HG03280 (cell line): Measurements from ENCODE around the gene ILKAP.

Source experiments
- ATAC-seq: cut with Tn5 transposase; IDR thresholded peaks from one replicate; pipeline ENCODE4 v1.9.1; 2021; ENCODE audit warnings: mild to moderate bottlenecking, moderate library complexity; ENCODE audit not compliant: unreplicated experiment

The ILKAP gene

DNA sequence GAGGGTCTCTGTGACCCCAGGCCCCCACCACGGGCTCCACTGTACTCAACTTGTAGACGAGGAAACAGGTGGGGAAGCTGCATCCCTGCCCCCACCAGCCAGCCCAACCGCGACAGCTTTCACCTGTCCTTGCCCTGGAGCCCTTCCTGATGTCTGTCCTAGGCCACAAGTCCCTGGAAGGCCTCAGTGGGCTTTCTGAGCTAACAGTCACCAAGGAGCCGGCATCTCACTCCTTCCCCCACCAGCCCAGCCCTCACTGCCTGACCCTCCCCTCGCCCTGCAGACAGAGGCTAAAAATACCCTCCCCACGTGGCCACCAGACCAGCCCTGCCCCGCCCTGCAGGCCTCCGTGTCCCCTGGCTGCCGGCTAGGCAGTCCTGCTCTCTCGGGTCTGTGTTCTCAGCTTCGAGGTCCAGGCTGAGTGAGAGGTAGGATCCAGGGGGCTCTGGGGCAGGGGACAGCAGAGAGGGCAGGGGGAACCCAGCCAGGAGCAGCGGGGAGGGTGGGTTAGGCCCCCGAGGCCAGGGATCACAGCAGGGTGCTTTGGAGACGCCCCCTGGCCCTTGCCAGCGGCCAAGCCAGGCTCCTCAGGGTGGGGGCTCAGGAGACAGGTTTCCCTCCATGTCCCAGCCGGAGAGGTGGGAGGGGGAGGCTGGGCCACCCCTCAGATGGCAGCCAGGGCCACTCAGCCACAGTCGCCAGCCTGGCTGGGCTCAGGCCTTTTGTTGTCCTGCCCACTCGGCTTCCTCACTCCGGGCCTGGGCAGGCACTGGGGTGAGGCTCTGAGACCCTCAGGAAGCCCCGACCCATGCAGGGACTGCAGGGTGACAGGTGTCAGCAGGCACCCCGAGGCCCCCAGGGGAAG, 64.9 kb downstream of the ILKAP start, which contains the start of gene KLHL30:
Gene KLHL30 (plus strand): TSS at position 338 of the 865 bp plus-strand sequence. CDS start 2,087 bp downstream, outside the sequence.
- no peak for ATAC-seq

DNA sequence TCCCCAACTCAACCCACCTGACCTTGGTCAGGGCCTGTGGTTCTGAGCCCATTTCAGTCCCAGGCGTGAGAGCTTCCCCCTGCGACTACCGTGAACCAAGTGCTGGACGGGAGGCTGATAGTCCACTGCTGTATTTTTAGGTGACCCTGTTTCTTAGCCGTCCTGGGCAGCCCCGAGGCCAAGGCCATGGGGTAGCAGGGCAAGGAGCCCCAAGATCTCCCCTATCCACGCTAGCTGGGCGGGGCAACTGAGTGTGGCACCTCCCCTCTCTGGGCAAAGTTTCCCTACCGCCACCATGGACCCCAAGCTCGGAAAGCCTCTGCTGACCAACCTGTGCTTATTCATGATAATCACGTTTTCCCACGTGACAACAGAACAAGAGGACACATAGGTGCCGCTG, 65.6 kb downstream of the ILKAP start:
- no peak for ATAC-seq

DNA sequence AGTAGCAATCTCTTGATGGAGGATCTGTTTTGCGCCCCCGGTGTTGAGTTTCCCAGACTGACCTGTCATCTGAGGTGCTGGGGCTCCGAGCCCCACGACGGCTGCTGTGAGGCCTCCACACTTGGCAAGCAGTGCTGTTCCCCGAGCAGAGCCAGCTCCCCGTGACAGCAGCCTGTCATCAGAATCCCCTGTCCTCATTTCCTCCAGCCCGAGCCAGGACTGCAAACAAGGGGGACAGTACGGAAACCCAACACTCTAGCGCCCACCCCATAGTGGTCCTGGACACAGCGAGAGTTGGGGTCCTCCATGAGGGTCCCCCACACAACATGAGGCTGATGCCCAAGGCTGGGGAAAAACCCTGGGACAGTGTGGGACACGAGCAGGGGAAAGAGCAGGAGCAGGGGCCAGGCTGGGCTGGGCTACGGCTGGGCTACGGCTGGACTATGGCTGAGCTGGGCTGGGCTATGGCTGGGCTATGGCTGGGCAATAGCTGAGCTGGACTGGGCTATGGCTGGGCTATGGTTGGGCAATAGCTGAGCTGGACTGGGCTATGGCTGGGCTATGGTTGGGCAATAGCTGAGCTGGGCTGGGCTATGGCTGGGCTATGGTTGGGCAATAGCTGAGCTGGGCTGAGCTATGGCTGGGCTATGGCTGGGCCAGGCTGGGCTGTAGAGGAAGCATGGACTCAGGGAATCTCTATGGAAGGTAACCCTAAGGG, 66.5 kb downstream of the ILKAP start:
- no peak for ATAC-seq

DNA sequence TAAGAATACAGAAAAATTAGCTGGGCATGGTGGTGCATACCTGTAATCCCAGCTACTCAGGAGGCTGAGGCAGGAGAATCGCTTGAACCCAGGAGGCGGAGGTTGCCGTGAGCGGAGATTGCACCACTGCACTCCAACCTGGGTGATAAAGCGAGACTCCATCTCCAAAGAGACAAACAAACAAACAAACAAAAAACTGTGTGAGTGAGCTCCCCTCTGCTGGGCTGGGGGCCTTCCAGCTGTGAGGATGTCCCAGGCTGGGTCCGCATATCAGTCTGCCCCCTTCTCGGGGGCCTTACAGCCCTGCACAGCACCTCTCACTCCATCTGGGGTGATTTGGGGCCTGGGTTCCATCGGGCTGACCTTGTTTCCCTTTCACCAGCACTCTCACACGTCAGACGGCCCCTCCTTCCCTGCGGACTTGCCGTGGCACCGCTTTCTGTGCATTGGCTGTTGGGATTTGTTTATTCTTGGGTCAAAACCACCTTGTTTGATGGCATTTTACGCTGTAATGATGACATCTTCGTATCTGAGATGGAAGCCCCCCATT, 67.8 kb downstream of the ILKAP start:
- no peak for ATAC-seq

DNA sequence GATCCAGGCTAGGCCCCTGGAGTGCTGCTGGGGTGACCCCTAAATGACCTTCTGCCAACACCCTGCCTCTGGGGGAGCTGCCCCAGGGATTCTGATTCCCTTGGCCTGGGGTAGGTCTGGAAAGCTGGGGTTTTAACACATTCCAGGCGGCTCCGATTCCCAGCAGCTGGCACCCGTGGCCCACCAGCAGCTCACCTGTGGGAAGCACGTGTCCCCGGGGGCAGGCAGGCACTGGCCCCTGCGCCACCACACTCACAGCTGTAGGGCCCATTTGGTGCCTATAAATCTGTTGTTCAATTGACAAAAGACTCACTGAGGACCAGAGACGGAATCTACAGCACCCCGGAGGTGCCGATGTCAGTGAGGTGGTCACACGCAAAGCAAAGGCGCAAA, 69.1 kb downstream of the ILKAP start:
- no peak for ATAC-seq

DNA sequence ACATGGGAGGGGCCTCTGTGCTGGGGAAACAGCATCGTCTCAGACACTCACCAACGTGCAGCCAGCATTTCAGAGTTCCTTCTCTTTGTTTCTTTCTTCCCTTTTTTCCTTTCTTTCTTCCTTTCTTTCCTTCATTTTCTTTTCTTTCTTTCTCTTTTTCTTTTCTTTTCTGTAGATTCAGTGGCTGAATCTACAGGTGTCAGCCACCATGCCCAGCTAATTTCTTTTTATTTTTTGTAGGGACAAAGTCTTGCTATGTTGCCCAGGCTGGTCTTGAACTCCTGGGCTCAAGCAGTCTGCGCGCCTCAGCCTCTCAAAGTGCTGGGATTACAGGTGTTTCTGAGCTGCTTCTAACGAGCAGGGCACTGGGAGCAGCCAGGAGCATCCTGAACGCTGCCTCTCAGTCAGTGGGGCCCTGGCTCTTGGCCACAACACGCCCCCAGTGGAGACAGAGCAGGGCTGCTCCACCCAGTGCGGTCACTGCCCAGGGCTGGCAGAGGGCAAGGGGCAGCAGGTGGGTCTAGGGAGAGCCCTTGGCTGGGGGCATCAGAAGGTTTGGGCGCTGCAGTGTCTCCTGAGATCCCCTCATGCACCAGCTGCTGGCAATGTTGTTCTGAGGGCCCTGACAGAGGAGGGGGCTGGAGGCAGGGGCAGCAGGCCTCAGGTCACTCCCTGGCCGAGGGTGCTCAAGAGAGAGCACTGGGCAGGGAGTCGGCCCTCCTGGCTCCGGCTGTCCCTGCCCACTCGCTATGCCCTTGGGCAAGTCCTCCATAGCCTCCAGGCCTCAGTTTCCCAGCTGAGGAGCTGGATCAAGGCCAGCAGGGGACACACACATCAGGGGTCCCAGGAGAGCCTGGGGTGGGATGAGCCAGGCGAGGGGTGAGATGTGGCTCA, 69.7 kb downstream of the ILKAP start:
- ATAC-seq: no peak

DNA sequence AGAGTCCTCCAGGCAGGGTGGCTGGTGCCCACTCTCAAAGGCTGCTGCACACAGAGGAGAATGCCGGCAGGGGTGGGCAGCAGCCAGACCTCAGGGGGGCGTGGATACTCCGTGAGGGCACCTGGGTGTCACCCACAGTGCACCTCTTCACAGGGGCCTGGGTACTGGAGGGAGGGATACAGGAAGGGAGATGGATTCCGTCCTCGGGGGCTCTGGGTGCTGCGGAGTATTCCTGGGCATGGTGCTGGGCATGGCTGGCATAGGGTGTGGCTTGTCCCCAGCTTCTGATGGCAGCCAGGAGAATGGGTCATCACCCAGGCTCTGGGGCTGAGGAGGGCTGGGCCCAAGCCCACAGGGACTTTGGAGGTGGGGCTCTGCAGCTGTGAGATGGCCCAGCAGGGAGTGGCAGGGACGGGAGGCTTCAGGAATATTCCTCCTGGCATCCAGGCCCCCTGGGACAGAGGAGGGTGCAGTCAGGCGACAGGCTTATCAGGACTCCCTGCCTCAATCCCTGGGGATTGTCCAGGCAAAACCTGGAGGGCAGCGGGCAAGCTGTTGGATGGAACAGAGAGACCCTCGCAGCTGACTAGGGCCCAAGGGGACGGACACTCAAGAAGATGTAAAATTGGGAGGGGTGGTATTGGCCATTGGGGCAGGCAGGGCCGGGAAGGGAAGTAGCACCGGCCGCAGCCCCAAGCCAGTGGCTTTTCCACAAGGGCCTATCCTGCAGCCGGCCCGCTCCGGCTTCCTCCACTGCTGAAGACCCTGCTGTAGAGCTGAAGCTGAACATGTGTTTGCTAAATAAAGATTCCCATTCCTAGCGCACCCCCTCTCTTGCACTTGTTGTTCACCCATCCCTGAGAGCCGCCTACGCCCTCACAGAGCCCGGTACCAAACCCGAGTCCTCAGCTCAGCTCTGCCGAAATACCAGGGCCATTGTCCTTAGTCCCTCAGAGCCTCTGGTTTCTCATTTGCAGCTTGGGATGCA, 70.7 kb downstream of the ILKAP start:
- no peak for ATAC-seq

DNA sequence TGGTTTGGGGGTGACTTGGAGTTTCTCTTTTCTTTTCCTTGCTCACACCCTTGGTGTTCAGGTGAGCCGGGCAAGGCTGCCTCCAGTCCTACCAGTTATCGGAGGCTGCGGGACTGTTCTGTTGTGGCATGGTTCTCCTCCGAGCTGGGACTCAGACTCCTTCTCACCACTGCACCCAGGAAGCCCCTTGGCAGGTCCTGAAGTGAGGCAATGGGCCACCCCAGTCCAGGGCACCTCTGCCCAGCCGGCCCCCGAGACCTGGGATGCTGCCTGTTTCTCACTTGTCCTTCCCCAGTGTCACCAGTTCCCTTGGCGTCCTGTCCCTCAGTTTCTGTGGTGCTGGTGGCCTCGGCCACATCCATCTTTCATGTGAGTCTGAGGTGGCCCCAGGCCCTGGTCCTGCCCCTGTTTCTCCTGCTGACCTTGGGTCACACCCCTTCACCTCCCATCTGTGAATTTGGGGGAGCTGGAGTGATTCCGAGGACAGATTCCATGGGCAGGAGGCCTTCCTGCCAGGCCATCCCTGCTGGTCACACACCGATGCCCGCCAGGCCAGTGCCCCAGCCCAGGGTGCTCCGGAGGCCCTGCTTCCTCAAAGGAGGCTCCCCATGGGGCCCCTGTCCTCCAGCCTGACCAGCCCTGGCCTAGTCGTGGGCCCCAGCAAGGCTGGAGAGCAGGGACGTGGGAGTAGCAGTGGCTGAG, 71.6 kb downstream of the ILKAP start:
- no peak for ATAC-seq

DNA sequence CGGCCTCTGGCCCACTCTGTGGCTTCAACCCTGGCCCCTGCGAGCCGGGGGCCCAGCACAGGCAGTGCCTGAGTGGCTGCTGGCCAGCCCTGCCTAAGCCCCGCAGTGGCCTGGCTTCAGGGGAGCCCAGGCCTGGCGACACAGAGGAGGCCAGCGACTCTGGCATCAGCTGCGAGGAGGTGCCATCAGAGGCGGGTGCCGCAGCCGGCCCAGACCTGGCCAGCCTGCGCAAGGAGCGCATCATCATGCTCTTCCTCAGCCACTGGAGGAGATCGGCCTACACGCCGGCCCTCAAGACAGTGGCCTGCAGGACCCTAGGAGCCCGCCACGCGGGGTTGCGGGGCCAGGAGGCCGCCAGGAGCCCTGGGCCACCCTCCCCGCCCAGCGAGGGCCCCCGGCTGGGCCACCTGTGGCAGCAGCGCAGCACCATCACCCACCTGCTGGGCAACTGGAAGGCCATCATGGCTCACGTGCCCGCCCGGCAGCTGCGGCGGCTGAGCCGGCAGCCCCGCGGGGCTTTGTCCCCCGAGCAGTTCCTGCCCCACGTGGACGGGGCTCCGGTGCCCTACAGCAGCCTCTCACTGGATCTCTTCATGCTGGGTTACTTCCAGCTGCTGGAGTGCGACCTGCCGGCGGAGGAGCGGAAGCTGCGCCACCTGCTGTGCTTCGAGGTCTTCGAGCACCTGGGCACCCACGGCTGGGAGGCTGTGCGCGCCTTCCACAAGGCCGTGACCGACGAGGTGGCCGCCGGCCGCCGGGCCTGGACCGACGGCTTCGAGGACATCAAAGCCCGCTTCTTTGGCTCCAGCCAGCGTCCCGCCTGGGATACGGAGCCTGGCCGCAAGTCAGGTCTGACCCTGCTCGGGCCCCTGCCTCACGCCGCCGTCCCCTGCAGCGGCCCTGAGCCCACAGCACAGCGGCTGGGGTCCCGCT, 72.5 kb downstream of the ILKAP start:
- ATAC-seq: no peak

DNA sequence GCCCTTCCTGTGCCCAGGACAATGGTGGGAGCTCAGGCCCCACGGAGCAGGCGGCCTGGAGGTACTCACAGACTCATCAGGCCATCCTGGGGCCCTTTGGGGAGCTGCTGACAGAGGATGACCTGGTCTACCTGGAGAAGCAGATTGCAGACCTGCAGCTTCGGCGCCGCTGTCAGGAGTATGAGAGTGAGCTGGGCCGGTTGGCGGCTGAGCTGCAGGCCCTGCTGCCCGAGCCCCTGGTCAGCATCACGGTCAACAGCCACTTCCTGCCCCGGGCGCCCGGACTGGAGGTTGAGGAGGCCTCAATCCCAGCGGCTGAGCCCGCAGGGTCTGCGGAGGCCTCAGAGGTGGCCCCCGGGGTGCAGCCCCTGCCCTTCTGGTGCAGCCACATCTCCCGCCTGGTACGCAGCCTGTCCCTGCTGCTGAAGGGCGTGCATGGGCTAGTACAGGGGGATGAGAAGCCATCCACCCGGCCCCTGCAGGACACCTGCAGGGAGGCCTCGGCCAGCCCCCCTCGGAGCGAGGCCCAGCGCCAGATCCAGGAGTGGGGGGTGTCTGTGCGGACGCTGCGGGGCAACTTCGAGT, 73.3 kb downstream of the ILKAP start:
- ATAC-seq: no peak

DNA sequence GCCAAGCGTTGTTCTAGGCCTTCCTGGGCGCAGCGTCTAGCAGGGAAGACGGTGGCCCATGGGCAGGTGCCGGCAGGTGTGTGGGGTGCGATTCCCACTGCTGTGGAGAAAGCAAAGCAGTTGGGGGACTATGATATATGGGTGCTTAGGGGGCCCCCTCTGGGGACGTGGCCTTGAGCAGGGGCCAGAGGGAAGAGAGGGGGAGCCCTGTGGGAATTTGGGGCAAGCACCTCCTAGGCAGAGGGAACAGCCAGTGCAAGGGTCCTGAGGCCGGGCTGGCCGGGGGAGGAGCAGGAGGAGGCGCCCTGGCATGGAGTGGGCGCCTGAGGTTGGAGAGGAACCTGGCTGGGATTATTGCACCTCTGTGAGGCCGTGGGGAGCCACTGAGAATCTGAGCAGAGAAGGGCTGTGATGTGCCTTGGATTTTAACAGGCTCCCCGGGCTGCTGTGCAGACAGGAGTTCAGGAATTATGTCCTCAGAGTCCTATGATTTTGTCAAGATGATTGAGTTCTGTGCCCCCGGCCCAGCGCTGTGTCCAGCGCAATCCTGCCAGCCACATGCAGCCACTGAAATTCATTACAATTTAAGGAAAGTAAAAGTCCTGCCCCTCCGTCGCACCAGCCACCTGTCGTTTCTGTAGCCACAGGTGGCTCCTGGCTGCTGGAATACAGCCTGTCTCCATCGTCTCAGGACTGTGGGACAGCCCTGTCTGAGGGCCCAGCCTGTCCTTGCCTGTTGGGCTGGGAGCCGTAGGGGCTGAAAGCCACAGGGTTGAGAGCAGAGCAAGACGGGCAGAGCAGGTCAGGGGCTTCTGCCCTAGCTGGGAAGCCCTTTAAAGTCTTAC, 74.1 kb downstream of the ILKAP start:
- ATAC-seq: no peak

DNA sequence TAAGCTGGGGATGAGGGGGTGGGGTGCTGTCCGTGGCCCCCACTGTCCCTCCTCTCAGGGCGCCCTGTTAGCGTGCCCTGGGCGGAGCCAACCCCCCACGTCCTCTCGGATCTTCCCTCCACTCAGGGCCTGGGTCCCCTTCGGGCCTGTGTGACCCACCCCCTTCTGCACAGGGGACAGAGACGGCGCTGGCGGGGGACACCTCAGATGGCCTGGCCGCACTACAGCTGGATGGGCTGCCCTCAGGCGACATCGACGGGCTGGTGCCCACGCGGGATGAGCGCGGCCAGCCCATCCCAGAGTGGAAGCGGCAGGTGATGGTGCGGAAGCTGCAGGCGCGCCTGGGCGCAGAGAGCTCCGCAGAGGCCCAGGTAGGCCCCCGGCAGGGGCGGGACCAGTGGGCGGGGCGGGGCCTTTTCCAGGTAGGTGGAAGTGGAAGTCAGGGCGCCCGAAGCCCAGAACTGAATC, 74.9 kb downstream of the ILKAP start:
- ATAC-seq: no peak

DNA sequence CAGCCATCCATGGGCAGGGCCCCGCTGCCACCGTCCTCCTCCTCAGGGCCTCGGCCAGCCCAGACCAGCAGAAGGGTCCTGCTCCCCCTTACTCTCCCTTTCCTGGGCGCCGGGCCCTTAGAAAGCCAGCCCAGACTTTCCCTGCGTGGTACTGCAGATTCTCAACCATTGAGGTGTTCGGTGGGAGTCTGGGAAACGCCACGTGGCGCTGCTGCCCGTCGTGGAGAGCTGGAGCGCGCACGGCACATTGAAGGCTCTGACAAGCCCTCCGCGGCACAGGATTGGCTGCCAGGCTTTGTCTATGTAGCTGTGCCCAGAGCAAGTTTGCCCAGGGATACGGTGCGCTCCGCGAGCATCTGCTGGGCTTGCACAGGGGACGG, 75.4 kb downstream of the ILKAP start:
- ATAC-seq: no peak

DNA sequence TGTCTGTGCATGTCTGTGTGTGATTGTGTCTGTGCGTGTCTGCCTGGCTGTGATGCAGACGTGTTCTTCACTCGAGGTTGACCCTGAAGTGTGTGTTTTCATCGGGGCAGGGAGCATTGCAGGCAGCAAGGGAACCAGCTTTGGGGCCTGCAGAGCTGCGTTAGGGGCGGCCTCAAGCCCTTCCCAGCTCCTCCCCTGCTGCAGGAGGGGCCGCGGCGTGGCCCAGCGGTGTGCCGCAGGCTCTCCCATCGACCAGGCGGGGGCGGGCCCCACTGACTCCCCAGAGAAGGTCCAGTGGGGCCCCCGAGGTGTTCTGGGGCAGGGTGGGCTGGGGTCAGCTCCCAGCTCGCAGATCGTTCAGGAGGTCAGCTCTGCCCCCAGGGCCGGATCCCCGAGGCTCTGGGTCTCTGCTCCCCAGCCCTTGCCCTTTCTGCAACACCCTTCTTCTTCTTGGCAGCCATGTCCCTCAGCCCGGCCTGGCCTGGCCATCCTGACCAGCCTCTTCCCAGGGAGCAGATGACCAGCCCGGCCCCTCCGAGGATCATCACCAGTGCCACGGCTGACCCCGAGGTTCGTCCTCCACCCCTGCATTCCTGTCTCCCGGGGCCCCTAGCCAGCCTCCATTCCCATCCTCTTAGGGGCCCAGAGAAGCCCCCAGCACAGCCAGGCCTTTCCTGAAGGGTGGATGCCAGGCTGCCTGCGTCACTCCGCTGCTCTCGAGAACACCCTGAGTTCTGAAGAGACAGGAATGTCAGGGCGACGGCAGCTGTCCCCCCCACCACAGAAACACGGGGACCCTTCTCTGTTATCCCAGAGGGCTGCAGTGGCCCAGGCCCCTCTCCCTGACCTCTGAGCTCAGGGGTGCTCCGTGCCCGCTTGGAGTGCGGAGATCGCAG, 76.1 kb downstream of the ILKAP start:
- ATAC-seq: no peak

DNA sequence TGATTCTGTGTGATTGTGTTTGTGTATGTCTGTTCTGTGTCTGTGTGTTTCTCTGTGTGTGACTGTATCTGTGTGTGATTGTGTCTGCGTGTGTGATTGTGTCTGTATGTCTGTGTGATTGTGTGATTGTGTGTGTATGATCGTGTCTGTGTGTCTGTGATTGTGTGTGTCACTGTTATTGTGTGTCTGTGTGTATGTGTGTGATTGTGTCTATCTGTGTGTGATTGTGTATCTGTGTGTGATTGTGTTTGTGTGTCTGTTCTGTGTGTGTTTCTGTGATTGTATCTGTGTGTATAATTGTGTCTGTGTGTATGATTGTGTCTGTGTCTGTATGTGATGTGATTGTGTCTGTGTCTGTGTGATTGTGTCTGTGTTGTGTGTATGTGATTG, 76.7 kb downstream of the ILKAP start:
- ATAC-seq: no peak

DNA sequence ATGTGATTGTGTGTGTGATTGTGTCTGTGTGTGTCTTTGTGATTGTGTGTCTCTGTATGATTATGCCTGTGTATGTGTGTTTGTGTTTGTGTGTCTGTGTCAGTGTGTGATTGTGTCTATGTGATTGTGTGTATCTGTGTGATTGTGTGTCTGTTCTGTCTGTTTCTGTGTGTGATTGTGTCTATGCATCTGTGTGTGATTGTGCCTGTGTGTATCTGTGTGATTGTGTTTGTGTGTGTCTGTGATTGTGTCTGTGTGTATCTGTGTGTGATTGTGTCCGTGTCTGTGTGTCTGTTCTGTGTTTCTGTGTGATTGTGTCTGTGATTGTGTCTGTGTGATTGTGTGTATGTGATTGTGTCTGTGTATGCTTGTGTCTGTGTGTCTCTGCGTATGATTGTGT, 77.2 kb downstream of the ILKAP start:
- ATAC-seq: no peak
